Progenitor cell of endocrine pancreas (in vitro differentiated cells): Measurements from ENCODE around the gene NUDT13. TPM values are rescaled to one million over a fixed set of nuclear protein-coding genes. Genes with fewer than 3 reads are reported as not detected.

ENCODE experiments used
- DNase-seq: peaks from one replicate; pipeline ENCODE4 v3.0.0; 2021; ENCODE audit warnings: low spot score; ENCODE audit not compliant: unreplicated experiment
- H3K27ac Mint-ChIP-seq: 2 replicates; pipeline ENCODE4 v1.8.0; 2021; ENCODE audit warnings: mild to moderate bottlenecking, moderate library complexity, mixed read lengths
- H3K27me3 Mint-ChIP-seq: 2 replicates; pipeline ENCODE4 v1.8.0; 2021; ENCODE audit warnings: mixed read lengths
- H3K36me3 Mint-ChIP-seq: 2 replicates; pipeline ENCODE4 v1.8.0; 2022; ENCODE audit warnings: mixed read lengths; ENCODE audit not compliant: insufficient read depth
- H3K4me1 Mint-ChIP-seq: 2 replicates; pipeline ENCODE4 v1.8.0; 2021; ENCODE audit warnings: low read depth, mixed read lengths
- H3K4me3 Mint-ChIP-seq: 2 replicates; pipeline ENCODE4 v1.8.0; 2021; ENCODE audit warnings: low read depth, mild to moderate bottlenecking, moderate library complexity, mixed read lengths
- H3K9me3 Mint-ChIP-seq: 2 replicates; pipeline ENCODE4 v1.8.0; 2021; ENCODE audit warnings: low read depth, mixed read lengths
- CTCF ChIP-seq: fragments of 200-600 bp; sonication (generic); IDR thresholded peaks from one replicate; pipeline ENCODE4 v1.5.0; 2021; ENCODE audit warnings: antibody characterized with exemption, mild to moderate bottlenecking; ENCODE audit not compliant: unreplicated experiment
- total RNA-seq: library from RNA; stranded (reverse); gene quantifications from 2 replicates; pipeline ENCODE4 v1.2.1, GENCODE V29; 2021

Gene NUDT13
- total RNA-seq, 1 donor from 2014 or later, result 3.7 TPM

GRCh38 chr10:73172867-73173266, 62.6 kb downstream of the NUDT13 start:
- DNase-seq, result no peak
- Mint-ChIP-seq H3K4me3 (no peak overlapping the region), H3K27me3 (no peaks in the 10 kb centered on the region), H3K36me3 (peaks cover 3% of the 10 kb centered on the region), H3K4me1 (peaks cover 4% of the 10 kb centered on the region), H3K27ac (no peak overlapping the region), H3K9me3 (no peaks in the 10 kb centered on the region)
- TF ChIP-seq CTCF, result no peak

GRCh38 chr10:73174148-73174925, 64.1 kb downstream of the NUDT13 start:
- TF ChIP-seq CTCF, result no peak
- H3K4me1 Mint-ChIP-seq, result no peaks in the 10 kb centered on the region
- H3K36me3 Mint-ChIP-seq, result peaks cover 3% of the 10 kb centered on the region
- DNase-seq, result no peak
- H3K4me3 Mint-ChIP-seq, result no peak overlapping the region
- no peaks in the 10 kb centered on the region for H3K9me3 Mint-ChIP-seq
- H3K27me3 Mint-ChIP-seq, result no peaks in the 10 kb centered on the region
- H3K27ac Mint-ChIP-seq, result no peak overlapping the region

Other genes with a start within 250 kb of the NUDT13 start
- 1.1 TPM in 2 replicates for gene OIT3, start 216.7 kb upstream of the NUDT13 start, total RNA-seq
- gene PLA2G12B, start 155.6 kb upstream of the NUDT13 start, total RNA-seq, result 3.8 and 4.0 TPM in 2 replicates
- 25.4 TPM in 2 replicates for gene P4HA1, start 13.6 kb upstream of the NUDT13 start, total RNA-seq
- 28.8 and 29.7 TPM in 2 replicates for gene ECD, start 57.6 kb downstream of the NUDT13 start, total RNA-seq
- gene FAM149B1, start 57.7 kb downstream of the NUDT13 start, total RNA-seq, result 35.3 and 35.9 TPM in 2 replicates
- 46.8 and 47.1 TPM in 2 replicates for gene DNAJC9, start 136.8 kb downstream of the NUDT13 start, total RNA-seq
- 84.7 and 86.3 TPM in 2 replicates for gene MRPS16, start 142.2 kb downstream of the NUDT13 start, total RNA-seq
- gene CFAP70, start 248.4 kb downstream of the NUDT13 start, total RNA-seq, result 5.3 and 5.6 TPM in 2 replicates